Erythroblast (primary cell): ENCODE results near the gene ADGRV1.
"Not testable (repeated sequence)": the region's sequence is repeated elsewhere in the genome, so short reads cannot be mapped to it uniquely, and the experiment has no call there.

Experiments used
- DNase-seq, 2 experiments: peaks; one replicate each; lab custom pipeline; 2025; lab: John Stamatoyannopoulos, UW
- GATA1 ChIP-seq: IDR thresholded peaks from 2 replicates; pipeline ENCODE4 v1.6.1; 2011; ENCODE audit warnings: low read depth, mild to moderate bottlenecking, control low read depth, low read length, moderate library complexity
- POLR2A ChIP-seq: IDR thresholded peaks from 2 replicates; pipeline ENCODE4 v1.6.1; 2011; ENCODE audit warnings: mild to moderate bottlenecking, low read length

Gene ADGRV1

DNA sequence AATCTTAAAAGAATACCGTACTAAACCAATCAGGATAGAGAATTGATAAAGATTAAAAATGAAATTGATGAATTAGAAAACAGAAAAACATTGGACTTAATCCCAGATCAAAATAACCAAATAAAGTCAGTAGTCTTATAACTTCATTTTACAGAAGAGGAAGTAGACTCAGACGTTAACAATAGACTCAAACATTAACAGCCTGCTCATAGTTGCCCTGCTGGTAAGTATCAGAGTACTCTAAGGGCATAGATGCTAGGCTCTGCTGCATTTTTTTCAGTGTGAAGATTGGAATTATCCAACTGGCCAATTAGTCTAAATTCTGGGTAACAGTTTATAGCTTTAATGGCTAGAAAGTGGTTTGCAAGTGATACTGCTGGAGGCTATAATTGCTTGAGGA lies 42.9 kb downstream of the ADGRV1 start:
- no peak for DNase-seq
- no peak for TF ChIP-seq POLR2A
- TF ChIP-seq GATA1: no peak

DNA sequence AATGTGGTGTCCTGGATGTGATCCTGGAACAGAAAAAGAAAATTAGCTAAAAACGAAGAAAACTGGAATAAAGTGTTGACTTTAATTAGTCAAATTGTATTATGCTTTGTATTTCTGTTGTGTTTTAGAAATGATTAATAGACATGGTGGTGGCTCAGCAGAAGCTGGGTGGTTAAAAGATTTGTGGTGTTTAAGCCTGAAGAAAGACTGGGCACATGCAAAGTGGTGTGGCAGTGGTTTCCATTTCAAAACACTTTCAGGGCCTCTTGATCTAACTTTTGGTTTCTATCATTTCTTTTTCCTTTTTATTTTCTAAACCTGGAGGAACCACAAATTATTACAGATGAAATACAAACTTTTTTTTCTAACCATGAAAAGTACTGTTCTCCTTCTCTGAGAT lies 44.1 kb downstream of the ADGRV1 start:
- no peak for DNase-seq
- TF ChIP-seq POLR2A: no peak
- no peak for TF ChIP-seq GATA1

DNA sequence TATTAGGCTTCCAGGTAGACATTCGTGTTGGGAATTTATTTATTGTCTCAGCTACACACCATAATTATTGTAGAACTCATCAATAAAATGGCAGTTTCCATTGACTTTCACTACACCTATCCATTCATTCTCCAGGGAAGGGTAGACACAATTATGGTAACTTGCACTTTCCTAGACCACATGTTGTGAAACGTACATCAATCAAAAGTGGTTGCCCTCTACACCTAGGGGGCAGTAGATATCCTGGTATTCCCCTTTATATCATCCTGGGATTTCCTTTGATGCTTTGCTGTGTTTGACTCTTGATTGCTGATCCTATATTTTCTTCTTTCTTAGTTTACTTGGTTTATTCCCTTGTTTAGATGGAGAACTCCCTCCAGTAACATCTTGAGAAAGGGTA lies 47.9 kb downstream of the ADGRV1 start:
- no peak for TF ChIP-seq POLR2A
- peak in 1 of 2 experiments; percentile 25 for DNase-seq

DNA sequence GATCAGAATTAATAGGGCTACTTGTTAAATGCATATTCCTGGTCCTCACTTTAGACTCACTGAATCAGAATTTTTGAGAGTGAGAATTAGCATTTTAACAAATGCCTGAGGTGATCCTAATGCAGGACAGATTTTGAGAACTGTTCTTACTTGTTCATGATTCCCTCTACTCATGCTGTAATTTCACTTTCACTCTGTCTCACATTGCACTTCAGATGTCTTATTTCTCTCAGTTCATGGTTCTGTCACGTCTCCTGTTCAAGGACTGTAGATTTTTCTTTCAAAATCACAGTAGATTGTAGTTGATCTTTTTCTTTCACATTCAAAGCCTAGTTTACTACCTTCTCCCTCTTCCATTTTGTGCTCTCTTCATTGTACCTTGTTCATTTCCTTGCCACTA lies 54.3 kb downstream of the ADGRV1 start:
- DNase-seq: no peak
- TF ChIP-seq POLR2A: no peak
- no peak for TF ChIP-seq GATA1

DNA sequence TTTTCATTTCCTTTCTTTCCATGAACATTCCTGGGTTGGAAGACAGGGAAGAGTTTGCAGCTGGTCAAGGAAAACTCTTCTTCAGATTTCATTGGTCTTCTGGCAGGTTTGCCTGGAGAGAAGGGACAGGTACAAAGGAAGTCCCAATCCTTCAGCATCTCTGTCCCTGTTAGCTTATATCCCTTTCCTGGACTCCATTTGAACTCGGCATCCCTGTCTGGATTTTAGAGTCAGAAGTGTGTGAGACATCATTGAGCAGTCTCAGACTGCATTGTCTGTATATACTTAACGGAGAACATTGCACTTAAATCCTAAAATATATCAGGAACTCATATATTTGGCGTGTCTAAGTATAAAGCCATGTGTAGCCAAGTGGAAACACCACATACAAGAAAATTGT lies 54.9 kb downstream of the ADGRV1 start:
- no peak for DNase-seq
- no peak for TF ChIP-seq POLR2A
- no peak for TF ChIP-seq GATA1

DNA sequence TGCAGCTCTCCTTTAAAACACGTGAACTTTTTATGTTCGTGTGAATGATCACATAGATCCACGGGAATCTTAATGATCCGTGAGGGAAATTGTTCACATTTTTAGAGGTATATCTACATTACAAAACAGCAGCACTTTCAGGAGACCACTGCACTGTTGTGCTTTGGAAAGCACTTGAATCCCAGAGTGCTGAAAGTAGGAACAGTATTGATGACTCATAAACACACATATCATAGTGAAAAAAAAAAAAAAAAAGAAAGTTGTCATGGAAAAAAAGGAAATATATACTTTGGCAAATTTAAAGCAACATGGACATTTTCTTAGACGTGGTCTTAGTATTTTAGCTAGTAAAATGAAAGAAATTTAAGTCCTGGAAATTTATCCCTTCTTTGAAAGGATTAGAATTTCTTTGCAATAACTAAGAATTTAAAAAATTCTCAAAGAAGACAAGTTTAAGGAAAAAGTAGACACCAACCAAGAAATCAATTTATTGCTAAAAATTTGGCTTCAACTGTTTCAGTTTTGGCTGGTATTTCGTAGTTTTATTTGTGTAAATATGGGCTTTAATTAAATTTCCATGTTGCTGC lies 55.4 kb downstream of the ADGRV1 start:
- no peak for TF ChIP-seq GATA1
- no peak for TF ChIP-seq POLR2A
- DNase-seq: no peak

DNA sequence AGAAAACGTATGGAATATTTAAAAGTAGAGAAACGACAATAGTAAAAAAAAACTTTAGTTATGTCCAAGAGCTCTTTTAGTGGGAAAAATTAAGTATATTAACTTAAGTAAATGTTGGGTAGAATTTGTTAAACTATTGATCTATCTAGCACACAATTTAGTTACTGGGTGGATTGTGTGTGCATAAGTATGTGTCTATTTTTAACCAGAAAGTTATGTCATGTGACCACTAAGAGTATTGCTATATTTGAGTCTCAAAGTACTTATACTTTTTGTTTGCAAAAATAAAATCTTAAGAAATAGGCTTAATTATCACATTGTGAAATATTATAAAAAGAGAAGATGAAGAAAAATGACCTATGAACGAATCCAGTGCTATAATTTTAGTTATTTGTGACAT lies 56.8 kb downstream of the ADGRV1 start:
- no peak for TF ChIP-seq GATA1
- no peak for TF ChIP-seq POLR2A
- no peak for DNase-seq

DNA sequence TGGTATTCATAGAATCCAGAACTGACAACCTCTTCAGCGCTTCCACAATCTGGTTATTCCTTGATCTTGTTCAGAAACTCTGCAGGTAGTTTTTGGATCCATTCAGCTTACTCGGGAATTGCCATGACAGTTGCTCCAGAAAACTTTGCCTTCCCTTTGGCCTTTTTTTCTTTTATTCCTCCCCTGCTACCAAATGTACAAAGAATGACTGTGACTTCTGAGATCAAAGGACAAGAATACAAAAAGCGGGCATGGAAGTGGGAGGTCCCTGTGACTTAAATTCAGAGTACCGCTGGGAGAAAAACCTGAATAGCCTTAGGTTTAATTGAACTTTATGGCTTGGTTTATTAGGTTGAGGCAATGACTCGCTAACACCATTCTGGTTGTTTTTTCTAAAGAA lies 59.5 kb downstream of the ADGRV1 start:
- no peak for TF ChIP-seq POLR2A
- DNase-seq: no peak

DNA sequence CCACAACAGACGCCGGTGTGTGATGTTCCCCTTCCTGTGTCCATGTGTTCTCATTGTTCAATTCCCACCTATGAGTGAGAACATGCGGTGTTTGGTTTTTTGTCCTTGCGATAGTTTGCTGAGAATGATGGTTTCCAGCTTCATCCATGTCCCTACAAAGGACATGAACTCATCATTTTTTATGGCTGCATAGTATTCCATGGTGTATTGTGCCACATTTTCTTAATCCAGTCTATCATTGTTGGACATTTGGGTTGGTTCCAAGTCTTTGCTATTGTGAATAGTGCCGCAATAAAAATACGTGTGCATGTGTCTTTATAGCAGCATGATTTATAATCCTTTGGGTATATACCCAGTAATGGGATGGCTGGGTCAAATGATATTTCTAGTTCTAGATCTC lies 61.2 kb downstream of the ADGRV1 start:
- DNase-seq: not testable (repeated sequence)

DNA sequence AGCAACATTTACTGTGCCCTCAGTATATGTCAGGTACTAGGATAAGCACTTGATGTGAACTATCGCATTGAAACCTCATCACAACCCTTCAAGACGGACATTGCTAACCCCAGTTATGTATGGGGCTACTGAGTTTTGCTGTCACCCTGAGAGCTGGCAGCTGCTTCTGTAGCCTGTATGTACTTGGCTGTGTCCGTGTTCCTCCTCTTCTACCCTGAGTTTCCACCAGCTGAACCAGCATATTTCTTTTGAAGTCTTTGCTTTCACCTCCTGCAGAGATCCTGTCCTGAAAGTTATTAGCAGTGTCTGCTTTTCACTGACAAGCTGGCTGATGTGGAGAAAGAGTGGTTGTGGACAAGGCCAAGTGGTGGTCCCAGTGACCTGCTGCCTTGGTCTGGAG lies 63.3 kb downstream of the ADGRV1 start:
- TF ChIP-seq POLR2A: no peak
- no peak for TF ChIP-seq GATA1
- DNase-seq: no peak

DNA sequence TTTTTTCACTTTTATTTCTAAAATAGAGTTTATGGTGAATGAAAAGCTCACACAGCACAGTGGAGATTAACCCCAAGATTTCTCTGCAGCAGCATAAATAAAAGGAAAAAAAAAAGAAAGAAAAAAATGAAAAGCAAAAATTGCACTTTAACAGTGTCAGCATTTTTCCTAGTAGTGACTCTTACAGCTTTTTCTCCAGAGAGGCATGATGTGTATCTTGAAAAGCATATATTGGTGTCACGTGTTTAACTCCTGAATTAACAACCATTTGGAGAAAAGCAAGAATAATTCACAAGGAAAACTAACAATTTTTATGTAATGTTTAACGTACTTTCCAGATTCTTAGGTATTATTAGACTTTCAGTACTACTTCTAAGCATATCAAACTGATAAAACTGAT lies 67.9 kb downstream of the ADGRV1 start:
- TF ChIP-seq GATA1 (no peak), POLR2A (no peak)
- no peak for DNase-seq

DNA sequence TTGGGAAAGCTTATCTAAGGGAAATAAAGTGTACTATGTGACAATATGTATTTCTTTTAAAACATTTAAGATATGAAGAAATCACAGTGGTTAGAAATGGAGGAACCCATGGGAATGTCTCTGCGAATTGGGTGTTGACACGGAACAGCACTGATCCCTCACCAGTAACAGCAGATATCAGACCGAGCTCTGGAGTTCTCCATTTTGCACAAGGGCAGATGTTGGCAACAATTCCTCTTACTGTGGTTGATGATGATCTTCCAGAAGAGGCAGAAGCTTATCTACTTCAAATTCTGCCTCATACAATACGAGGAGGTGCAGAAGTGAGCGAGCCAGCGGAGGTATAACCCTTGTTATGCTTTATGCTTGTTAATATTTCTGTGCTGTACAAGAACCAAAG lies 69.9 kb downstream of the ADGRV1 start:
- DNase-seq: no peak
- TF ChIP-seq GATA1: no peak
- no peak for TF ChIP-seq POLR2A

DNA sequence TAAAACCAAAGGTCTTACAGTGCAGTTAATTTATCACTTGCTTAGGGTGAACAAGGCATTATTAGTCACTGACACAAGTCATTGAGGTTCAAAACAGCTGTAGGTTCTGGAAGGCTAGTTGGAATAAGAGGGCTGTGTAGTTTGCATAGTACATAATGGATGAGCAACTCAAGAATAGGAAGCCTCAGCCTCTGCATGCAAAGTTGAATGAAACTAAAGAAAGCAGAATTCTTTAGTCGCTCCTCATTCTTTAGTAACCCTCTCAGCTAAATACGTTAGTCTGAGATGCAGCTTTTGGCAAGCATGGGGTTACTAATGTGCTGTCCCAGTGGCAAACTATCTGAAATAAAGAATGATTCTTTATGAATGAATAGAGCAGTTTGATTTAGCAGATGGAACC lies 74.2 kb downstream of the ADGRV1 start:
- TF ChIP-seq POLR2A (no peak), GATA1 (no peak)
- DNase-seq: no peak

DNA sequence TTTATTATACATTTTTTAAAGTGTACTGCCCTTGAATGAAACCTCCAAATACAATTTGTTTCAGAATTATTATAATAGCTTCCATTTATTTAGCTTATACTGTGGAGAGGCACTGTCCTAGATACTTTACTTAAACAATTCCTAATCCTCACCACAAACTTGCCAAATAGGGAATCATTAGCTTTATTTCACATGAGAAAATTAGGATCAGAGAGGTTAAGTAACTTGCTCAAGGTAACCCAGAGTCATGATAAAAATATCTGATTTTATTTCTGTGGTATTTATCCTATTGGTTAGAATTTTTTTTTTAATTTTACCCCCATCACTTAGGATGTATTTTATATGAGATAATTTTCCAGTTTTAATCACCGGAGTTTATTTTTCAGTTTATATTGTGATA lies 78.4 kb downstream of the ADGRV1 start:
- TF ChIP-seq GATA1 (no peak), POLR2A (no peak)
- DNase-seq: no peak

DNA sequence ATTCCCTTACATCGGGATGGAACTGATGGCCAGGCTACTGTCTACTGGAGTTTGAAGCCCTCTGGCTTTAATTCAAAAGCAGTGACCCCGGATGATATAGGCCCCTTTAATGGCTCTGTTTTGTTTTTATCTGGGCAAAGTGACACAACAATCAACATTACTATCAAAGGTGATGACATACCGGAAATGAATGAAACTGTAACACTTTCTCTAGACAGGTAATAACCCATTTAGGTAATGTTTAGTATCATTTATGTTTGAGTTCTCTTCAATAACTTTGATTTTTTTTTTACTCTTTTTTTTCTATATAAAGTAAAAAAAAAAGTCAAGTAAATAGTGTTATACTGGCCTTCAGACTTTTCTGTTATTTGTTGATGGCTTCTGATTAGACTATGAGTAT lies 79.1 kb downstream of the ADGRV1 start:
- DNase-seq: no peak
- TF ChIP-seq POLR2A (no peak), GATA1 (no peak)

DNA sequence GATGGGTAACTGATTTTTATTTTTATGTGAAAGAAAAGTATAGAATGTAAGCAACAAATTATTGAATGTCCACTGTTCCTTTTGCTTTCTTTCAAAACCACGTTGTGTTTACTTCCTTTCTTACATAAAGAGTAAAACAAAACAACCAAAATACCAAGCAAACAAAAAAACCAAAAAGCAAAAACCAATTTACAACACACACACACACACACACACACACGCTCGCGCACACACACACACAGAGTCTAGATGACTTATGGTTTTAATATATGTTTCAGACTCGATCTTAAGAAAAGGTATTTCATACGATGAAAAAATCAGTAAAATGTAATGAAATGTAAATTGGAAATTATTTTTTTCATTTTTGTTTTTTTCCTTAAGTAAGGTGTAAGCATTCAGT lies 80.3 kb downstream of the ADGRV1 start:
- TF ChIP-seq GATA1: no peak
- no peak for TF ChIP-seq POLR2A
- DNase-seq: no peak
